CD14-positive monocyte (primary cell): ENCODE data around the gene ELFN1. TPM values are rescaled to one million over a fixed set of nuclear protein-coding genes. Genes with fewer than 3 reads are reported as not detected.

ENCODE experiments used
- DNase-seq, 3 donors: peaks; one replicate each; pipeline ENCODE4 v3.0.0-alpha.2; 2011 to 2022
- H2AFZ ChIP-seq: 2 replicates; pipeline ENCODE4 v1.6.0; 2012; ENCODE audit warnings: mild to moderate bottlenecking, low read depth, low read length, inconsistent platforms; ENCODE audit not compliant: insufficient read depth, poor library complexity, severe bottlenecking
- H3K27ac ChIP-seq, 2 donors: 1 replicate in 1 of 2; 2 replicates in 1 of 2; pipeline ENCODE4 v1.5.1; 2012 to 2013; ENCODE audit warnings: low read length in 2 of 2, control low read depth in 1 of 2, inconsistent platforms in 1 of 2, low read depth in 1 of 2, mild to moderate bottlenecking in 1 of 2
- H3K27me3 ChIP-seq, 2 donors: one replicate each; pipeline versions ENCODE4 v1.6.0 to v1.6.1; 2011 to 2013; ENCODE audit warnings: low read length in 2 of 2; ENCODE audit not compliant: control insufficient read depth in 2 of 2, insufficient read depth in 2 of 2
- H3K36me3 ChIP-seq, 2 donors: replicated peaks in 1 of 2; 1 replicate in 1 of 2; 2 replicates in 1 of 2; pipeline versions ENCODE4 v1.5.1 to v1.6.1; 2012 to 2013; ENCODE audit warnings: low read length in 2 of 2, control low read depth in 1 of 2, inconsistent platforms in 1 of 2, mild to moderate bottlenecking in 1 of 2; ENCODE audit not compliant: insufficient read depth in 2 of 2, control insufficient read depth in 1 of 2
- H3K4me1 ChIP-seq, 2 donors: 1 replicate in 1 of 2; 2 replicates in 1 of 2; pipeline versions ENCODE4 v1.5.1 to v1.6.1; 2012 to 2013; ENCODE audit warnings: low read length in 2 of 2, control low read depth in 1 of 2, inconsistent platforms in 1 of 2, mild to moderate bottlenecking in 1 of 2, moderate library complexity in 1 of 2; ENCODE audit not compliant: insufficient read depth in 2 of 2, control insufficient read depth in 1 of 2
- H3K4me2 ChIP-seq: replicated peaks from 2 replicates; pipeline ENCODE3; 2012; ENCODE audit warnings: low read length, moderate library complexity, mild to moderate bottlenecking; ENCODE audit not compliant: poor library complexity, severe bottlenecking; ENCODE audit errors: extremely low read depth
- H3K4me3 ChIP-seq, 3 experiments: fragments of 200-600 bp in 1 of 3; sonication (generic) in 1 of 3; replicated peaks in 1 of 3; 1 replicate in 2 of 3; 2 replicates in 1 of 3; pipeline ENCODE4 v1.5.1; 2011 to 2013; ENCODE audit warnings: low read length in 3 of 3, mild to moderate bottlenecking in 3 of 3, control low read depth in 2 of 3, low read depth in 2 of 3, inconsistent platforms in 1 of 3, moderate library complexity in 1 of 3
- H3K79me2 ChIP-seq: 2 replicates; pipeline ENCODE4 v1.6.0; 2012; ENCODE audit warnings: mild to moderate bottlenecking, control low read depth, inconsistent platforms, low read length, moderate library complexity; ENCODE audit not compliant: insufficient read depth
- H3K9ac ChIP-seq: 2 replicates; pipeline ENCODE4 v1.6.0; 2017; ENCODE audit warnings: low read length, mild to moderate bottlenecking; ENCODE audit not compliant: insufficient read depth, poor library complexity, severe bottlenecking
- H3K9me3 ChIP-seq, 2 donors: replicated peaks in 1 of 2; 1 replicate in 1 of 2; 2 replicates in 1 of 2; pipeline versions ENCODE4 v1.5.1 to v1.6.1; 2012 to 2013; ENCODE audit warnings: low read length in 2 of 2, control low read depth in 1 of 2; ENCODE audit not compliant: control insufficient read depth in 1 of 2, insufficient read depth in 1 of 2
- H4K20me1 ChIP-seq: 2 replicates; pipeline ENCODE4 v1.6.0; 2012; ENCODE audit warnings: mild to moderate bottlenecking, low read length, control low read depth, moderate library complexity; ENCODE audit not compliant: insufficient read depth
- H3K27ac Mint-ChIP-seq, 7 donors: one replicate each; pipeline ENCODE4 v1.8.0; 2020; ENCODE audit warnings: mild to moderate bottlenecking in 7 of 7, mixed read lengths in 7 of 7, moderate library complexity in 6 of 7, inconsistent platforms in 2 of 7
- H3K27me3 Mint-ChIP-seq, 3 donors: one replicate each; pipeline ENCODE4 v1.8.0; 2021 to 2022; ENCODE audit warnings: low read depth in 3 of 3, mild to moderate bottlenecking in 3 of 3, mixed read lengths in 3 of 3, moderate library complexity in 3 of 3, inconsistent platforms in 1 of 3
- H3K36me3 Mint-ChIP-seq, 2 donors: one replicate each; pipeline ENCODE4 v1.8.0; 2020; ENCODE audit warnings: mixed read lengths in 2 of 2, inconsistent platforms in 1 of 2, mild to moderate bottlenecking in 1 of 2
- H3K4me1 Mint-ChIP-seq: one replicate; pipeline ENCODE4 v1.8.0; 2020; ENCODE audit warnings: mild to moderate bottlenecking, mixed read lengths
- H3K4me3 Mint-ChIP-seq, 2 donors: one replicate each; pipeline ENCODE4 v1.8.0; 2020; ENCODE audit warnings: mild to moderate bottlenecking in 2 of 2, mixed read lengths in 2 of 2, moderate library complexity in 1 of 2
- H3K9me3 Mint-ChIP-seq, 7 donors: one replicate each; pipeline ENCODE4 v1.8.0; 2020 to 2022; ENCODE audit warnings: mixed read lengths in 7 of 7, mild to moderate bottlenecking in 6 of 7, moderate library complexity in 6 of 7, inconsistent platforms in 2 of 7
- WGBS: methylation state at CpG from one replicate; pipeline ENCODE4 v1.1.5; 2013; ENCODE audit warnings: missing lambda C conversion rate; ENCODE audit not compliant: insufficient coverage; 5-methylcytosine and 5-hydroxymethylcytosine counted together
- intact Hi-C, 2 donors: fragments of 100-400 bp; cut with micrococcal nuclease; formaldehyde crosslinking; loops; one replicate each; pipeline versions ENCODE4 v1.15.0 to v1.15.1; 2023
- polyA plus RNA-seq, 3 donors: library from polyadenylated mRNA; depleted of rRNA in 1 of 3; unstranded in 2 of 3; stranded (reverse) in 1 of 3; fragments of 300-500 nt in 2 of 3; fragments of >200 nt in 1 of 3; fragmentation: Illumina TruSeq in 2 of 3; gene quantifications; 1 replicate in 2 of 3; 2 replicates in 1 of 3; pipeline ENCODE4 v1.2.3, GENCODE V29; 2012 to 2021
- TF ChIP-seq, protein P1 (sequence below): fragments of 200-600 bp; IDR thresholded peaks from one replicate; pipeline ENCODE4 v1.8.0; 2022; ENCODE audit warnings: antibody characterized with exemption, mild to moderate bottlenecking

Gene ELFN1
- polyA plus RNA-seq, 3 donors, result not detected

DNA sequence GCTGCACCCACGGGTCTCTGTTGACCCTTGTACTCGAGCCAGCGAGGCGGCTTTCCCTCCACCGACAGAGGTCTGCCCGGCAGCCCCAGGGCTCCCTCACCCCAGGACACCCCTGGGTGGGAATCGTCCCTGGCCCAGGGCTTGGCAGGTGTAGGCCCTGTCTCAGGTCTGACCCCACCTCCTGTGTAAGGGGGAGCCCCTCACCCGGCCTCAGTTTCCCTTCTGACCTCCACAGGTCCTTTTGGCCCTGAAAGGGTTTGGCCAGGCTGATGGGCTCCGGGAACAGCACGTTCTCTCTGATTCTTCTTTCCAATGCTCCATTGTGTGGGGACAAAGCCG is 25.0 kb upstream of the ELFN1 start:
- H3K4me1 ChIP-seq, result no peaks in the 10 kb centered on the region
- H3K4me3 ChIP-seq, result no peak overlapping the region
- no peaks in the 10 kb centered on the region for H3K79me2 ChIP-seq
- H3K27ac ChIP-seq, result no peak overlapping the region
- peaks cover 0 to 2% (median 0%) of the 10 kb centered on the region in 7 donors for H3K9me3 Mint-ChIP-seq
- TF ChIP-seq, protein P1, sequence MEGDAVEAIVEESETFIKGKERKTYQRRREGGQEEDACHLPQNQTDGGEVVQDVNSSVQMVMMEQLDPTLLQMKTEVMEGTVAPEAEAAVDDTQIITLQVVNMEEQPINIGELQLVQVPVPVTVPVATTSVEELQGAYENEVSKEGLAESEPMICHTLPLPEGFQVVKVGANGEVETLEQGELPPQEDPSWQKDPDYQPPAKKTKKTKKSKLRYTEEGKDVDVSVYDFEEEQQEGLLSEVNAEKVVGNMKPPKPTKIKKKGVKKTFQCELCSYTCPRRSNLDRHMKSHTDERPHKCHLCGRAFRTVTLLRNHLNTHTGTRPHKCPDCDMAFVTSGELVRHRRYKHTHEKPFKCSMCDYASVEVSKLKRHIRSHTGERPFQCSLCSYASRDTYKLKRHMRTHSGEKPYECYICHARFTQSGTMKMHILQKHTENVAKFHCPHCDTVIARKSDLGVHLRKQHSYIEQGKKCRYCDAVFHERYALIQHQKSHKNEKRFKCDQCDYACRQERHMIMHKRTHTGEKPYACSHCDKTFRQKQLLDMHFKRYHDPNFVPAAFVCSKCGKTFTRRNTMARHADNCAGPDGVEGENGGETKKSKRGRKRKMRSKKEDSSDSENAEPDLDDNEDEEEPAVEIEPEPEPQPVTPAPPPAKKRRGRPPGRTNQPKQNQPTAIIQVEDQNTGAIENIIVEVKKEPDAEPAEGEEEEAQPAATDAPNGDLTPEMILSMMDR, result no peak
- no peaks in the 10 kb centered on the region for H3K27me3 ChIP-seq
- no peak overlapping the region for H2AFZ ChIP-seq
- no peaks in the 10 kb centered on the region for H3K36me3 Mint-ChIP-seq
- peaks cover 6 to 19% (median 9%) of the 10 kb centered on the region in 3 donors for H3K27me3 Mint-ChIP-seq
- no peak overlapping the region for H3K4me2 ChIP-seq
- H3K4me1 Mint-ChIP-seq, result no peaks in the 10 kb centered on the region
- no peaks in the 10 kb centered on the region for H4K20me1 ChIP-seq
- intact Hi-C loops, result no loop called here
- no peak overlapping the region for H3K9ac ChIP-seq
- no peak overlapping the region for H3K27ac Mint-ChIP-seq
- no peak for DNase-seq
- H3K9me3 ChIP-seq, result no peaks in the 10 kb centered on the region
- H3K36me3 ChIP-seq, result no peaks in the 10 kb centered on the region
- WGBS, result 95% methylated on average over 10 of the region's 11 CpGs
- no peak overlapping the region for H3K4me3 Mint-ChIP-seq

DNA sequence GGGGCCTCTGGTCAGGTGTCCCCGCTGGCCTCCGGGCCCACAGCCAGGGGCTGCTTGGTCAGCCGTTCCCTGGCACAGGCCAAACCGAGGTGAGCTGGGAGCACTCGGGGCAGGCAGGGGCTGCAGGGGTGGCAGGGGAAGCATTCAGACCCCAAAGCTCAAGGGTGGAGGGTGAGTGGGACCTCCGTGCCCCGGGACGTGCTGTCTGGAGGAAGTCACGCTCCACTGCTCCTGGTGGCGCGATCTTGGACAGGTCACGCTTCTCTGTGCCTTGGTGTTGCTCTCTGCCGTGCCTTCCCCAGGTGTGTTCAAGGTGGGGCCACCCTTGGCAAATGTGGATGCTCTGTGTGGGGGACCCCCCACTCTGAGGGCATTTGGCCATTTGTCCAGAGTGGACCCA is 24.6 kb upstream of the ELFN1 start:
- H3K4me2 ChIP-seq, result no peak overlapping the region
- H3K36me3 Mint-ChIP-seq, result no peaks in the 10 kb centered on the region
- 88% methylated on average over 13 of the region's 13 CpGs for WGBS
- H3K27ac ChIP-seq, result no peak overlapping the region
- no peaks in the 10 kb centered on the region for H4K20me1 ChIP-seq
- no peak for DNase-seq
- H3K4me3 ChIP-seq, result no peak overlapping the region
- no peak overlapping the region for H2AFZ ChIP-seq
- H3K36me3 ChIP-seq, result no peaks in the 10 kb centered on the region
- H3K27me3 ChIP-seq, result no peaks in the 10 kb centered on the region
- H3K9me3 Mint-ChIP-seq, result peaks cover 0 to 2% (median 0%) of the 10 kb centered on the region in 7 donors
- intact Hi-C loops, result no loop called here
- no peaks in the 10 kb centered on the region for H3K4me1 Mint-ChIP-seq
- TF ChIP-seq, protein P1, result no peak
- peaks cover 6 to 19% (median 8%) of the 10 kb centered on the region in 3 donors for H3K27me3 Mint-ChIP-seq
- no peaks in the 10 kb centered on the region for H3K79me2 ChIP-seq
- no peak overlapping the region for H3K4me3 Mint-ChIP-seq
- no peaks in the 10 kb centered on the region for H3K9me3 ChIP-seq
- no peaks in the 10 kb centered on the region for H3K4me1 ChIP-seq
- H3K9ac ChIP-seq, result no peak overlapping the region
- H3K27ac Mint-ChIP-seq, result no peak overlapping the region
